ENCODE measurements around the gene TDRD6.

Gene TDRD6

GRCh38 chr6:46748940-46749503 is 61.3 kb downstream of the TDRD6 start:
- no peak for DNase-seq

- no peak for DNase-seq
These were observed 62.0 kb downstream of the TDRD6 start for GRCh38 chr6:46749731-46750130.

GRCh38 chr6:46751658-46752057 is 64.0 kb downstream of the TDRD6 start:
- DNase-seq: no peak
